Osteoblast (primary cell): ENCODE results near the gene DNAJC10. TPM values are rescaled to one million over a fixed set of nuclear protein-coding genes. Genes with fewer than 3 reads are reported as not detected.

Experiments used
- DNase-seq: peaks from one replicate; pipeline ENCODE4 v3.0.0; 2011; ENCODE audit warnings: low spot score, mixed read lengths; ENCODE audit not compliant: insufficient read length; ENCODE audit errors: missing footprints
- H2AFZ ChIP-seq: 2 replicates; pipeline ENCODE4 v1.6.0; 2011; ENCODE audit warnings: mild to moderate bottlenecking, low read length
- H3K27ac ChIP-seq: 2 replicates; pipeline ENCODE4 v1.5.1; 2011; ENCODE audit warnings: mild to moderate bottlenecking, low read depth, low read length, moderate library complexity
- H3K27me3 ChIP-seq: 2 replicates; pipeline ENCODE4 v1.6.0; 2012; ENCODE audit warnings: mild to moderate bottlenecking, control low read depth, inconsistent platforms, low read length, moderate library complexity; ENCODE audit not compliant: insufficient read depth
- H3K36me3 ChIP-seq: 2 replicates; pipeline ENCODE4 v1.5.1; 2011; ENCODE audit warnings: mild to moderate bottlenecking, low read length, control low read depth, moderate library complexity; ENCODE audit not compliant: insufficient read depth
- H3K4me1 ChIP-seq: 2 replicates; pipeline ENCODE4 v1.5.1; 2011; ENCODE audit warnings: mild to moderate bottlenecking, low read length, control low read depth, moderate library complexity; ENCODE audit not compliant: insufficient read depth
- H3K4me2 ChIP-seq: 2 replicates; pipeline ENCODE4 v1.6.0; 2011; ENCODE audit warnings: mild to moderate bottlenecking, low read length; ENCODE audit not compliant: insufficient read depth
- H3K4me3 ChIP-seq: fragments of 200-600 bp; sonication (generic); 3 replicates; pipeline ENCODE4 v1.5.1; 2012; ENCODE audit warnings: mild to moderate bottlenecking, low read length, inconsistent platforms; ENCODE audit not compliant: insufficient read depth
- H3K79me2 ChIP-seq: 2 replicates; pipeline ENCODE4 v1.6.0; 2012; ENCODE audit warnings: mild to moderate bottlenecking, low read length, control low read depth, inconsistent platforms; ENCODE audit not compliant: insufficient read depth
- H3K9me3 ChIP-seq: 2 replicates; pipeline ENCODE4 v1.5.1; 2011; ENCODE audit warnings: low read depth, low read length, control low read depth
- H4K20me1 ChIP-seq: 2 replicates; pipeline ENCODE4 v1.6.0; 2012; ENCODE audit warnings: mild to moderate bottlenecking, low read length, control low read depth; ENCODE audit not compliant: insufficient read depth
- total RNA-seq: library from RNA; depleted of rRNA; stranded (reverse); fragments of >200 nt; gene quantifications from 2 replicates; pipeline ENCODE4 v1.2.3, GENCODE V29; 2012
- TF ChIP-seq, protein P1 (sequence below): IDR thresholded peaks from 2 replicates; pipeline ENCODE4 v1.5.1; 2011; ENCODE audit warnings: mild to moderate bottlenecking, low read depth, low read length, moderate library complexity; ENCODE audit errors: extremely low read depth

Gene DNAJC10
- total RNA-seq, 1 donor: 112 TPM

DNA sequence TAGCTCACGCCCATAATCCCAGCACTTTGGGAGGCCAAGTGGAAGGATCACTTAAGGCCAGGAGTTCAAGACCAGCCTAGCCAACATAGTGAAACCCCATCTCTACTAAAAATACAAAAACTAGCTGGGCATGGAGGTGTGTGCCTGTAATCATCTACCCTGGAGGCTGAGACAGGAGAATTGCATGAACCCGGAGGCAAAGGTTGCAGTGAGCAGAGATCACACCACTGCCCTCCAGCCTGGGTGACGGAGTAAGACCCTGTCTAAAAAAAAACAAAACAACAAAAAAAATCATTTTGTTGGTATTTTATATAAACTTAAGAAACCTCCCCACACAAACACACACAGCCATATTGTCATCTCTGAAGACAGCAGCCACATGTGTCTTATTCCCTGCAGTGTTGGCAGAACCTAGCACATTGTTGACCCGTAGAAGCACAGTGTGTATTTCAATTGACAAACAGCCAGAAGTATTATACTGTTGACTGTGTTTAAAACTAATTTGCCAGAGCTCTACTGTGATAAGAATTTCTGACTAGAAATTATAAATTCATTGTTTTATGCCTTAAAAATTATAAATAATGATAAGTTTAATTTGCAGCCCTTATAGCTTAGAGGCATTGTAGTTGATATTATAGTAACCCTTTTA lies 68.1 kb downstream of the DNAJC10 start:
- TF ChIP-seq, protein P1, sequence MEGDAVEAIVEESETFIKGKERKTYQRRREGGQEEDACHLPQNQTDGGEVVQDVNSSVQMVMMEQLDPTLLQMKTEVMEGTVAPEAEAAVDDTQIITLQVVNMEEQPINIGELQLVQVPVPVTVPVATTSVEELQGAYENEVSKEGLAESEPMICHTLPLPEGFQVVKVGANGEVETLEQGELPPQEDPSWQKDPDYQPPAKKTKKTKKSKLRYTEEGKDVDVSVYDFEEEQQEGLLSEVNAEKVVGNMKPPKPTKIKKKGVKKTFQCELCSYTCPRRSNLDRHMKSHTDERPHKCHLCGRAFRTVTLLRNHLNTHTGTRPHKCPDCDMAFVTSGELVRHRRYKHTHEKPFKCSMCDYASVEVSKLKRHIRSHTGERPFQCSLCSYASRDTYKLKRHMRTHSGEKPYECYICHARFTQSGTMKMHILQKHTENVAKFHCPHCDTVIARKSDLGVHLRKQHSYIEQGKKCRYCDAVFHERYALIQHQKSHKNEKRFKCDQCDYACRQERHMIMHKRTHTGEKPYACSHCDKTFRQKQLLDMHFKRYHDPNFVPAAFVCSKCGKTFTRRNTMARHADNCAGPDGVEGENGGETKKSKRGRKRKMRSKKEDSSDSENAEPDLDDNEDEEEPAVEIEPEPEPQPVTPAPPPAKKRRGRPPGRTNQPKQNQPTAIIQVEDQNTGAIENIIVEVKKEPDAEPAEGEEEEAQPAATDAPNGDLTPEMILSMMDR: no peak

DNA sequence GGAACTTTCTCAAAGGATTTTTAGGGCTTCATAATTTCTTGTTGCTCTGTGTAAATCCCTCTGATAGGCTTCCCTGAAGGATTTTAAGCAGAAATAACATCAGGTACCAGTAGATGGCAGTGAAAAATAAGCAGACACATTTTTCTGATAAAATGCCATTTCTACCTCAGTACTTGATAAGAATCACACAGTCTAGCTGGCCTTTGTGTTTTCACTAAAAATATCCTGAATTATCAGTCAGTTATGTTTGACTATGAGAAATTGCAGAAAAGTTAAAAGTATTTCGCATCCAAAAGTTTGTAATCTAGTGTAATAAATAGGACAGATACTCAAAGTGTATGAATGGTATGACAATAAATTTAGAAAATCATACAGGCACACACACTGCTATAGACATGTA lies 68.7 kb downstream of the DNAJC10 start:
- Histone ChIP-seq H3K4me2 (no peak overlapping the region), H4K20me1 (no peaks in the 10 kb centered on the region), H2AFZ (no peak overlapping the region), H3K9me3 (no peaks in the 10 kb centered on the region), H3K4me3 (no peak overlapping the region), H3K27me3 (no peaks in the 10 kb centered on the region), H3K36me3 (peaks cover 6% of the 10 kb centered on the region), H3K4me1 (no peaks in the 10 kb centered on the region), H3K79me2 (no peaks in the 10 kb centered on the region), H3K27ac (no peak overlapping the region)
- DNase-seq: no peak
- TF ChIP-seq, protein P1: peak; percentile 56

More for the DNA sequence above, 68.1 kb downstream of the DNAJC10 start:
- no peak for DNase-seq
- Histone ChIP-seq H2AFZ (no peak overlapping the region), H3K27me3 (no peaks in the 10 kb centered on the region), H3K36me3 (peaks cover 6% of the 10 kb centered on the region), H3K4me3 (no peak overlapping the region), H3K79me2 (no peaks in the 10 kb centered on the region), H3K27ac (no peak overlapping the region), H3K4me2 (no peak overlapping the region), H4K20me1 (no peaks in the 10 kb centered on the region), H3K4me1 (no peaks in the 10 kb centered on the region), H3K9me3 (no peaks in the 10 kb centered on the region)

DNA sequence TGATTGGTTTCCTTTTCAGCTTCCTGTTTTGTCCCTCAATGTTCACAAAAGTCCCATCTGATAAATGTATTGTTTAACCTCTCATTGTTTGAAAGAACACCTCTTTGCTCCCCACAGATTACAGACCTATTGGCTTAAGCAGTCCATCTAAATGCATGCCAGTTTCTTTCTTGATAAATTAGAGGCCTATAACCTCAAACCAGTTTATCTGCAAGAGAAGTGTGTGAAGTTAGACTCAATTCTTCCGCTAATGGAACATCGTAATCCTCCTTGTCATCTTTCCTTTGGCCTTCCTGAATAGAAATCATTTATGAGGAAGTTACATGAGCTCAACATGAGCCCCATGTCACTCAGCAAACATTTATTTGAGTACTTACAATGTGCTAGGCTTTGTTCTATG lies 76.4 kb downstream of the DNAJC10 start:
- Histone ChIP-seq H3K4me2 (no peak overlapping the region), H3K27ac (no peak overlapping the region), H3K4me1 (no peaks in the 10 kb centered on the region), H3K27me3 (peaks cover 10% of the 10 kb centered on the region), H2AFZ (no peak overlapping the region), H4K20me1 (no peaks in the 10 kb centered on the region), H3K9me3 (no peaks in the 10 kb centered on the region), H3K4me3 (no peak overlapping the region), H3K36me3 (no peaks in the 10 kb centered on the region), H3K79me2 (no peaks in the 10 kb centered on the region)
- DNase-seq: no peak
- TF ChIP-seq, protein P1: no peak

DNA sequence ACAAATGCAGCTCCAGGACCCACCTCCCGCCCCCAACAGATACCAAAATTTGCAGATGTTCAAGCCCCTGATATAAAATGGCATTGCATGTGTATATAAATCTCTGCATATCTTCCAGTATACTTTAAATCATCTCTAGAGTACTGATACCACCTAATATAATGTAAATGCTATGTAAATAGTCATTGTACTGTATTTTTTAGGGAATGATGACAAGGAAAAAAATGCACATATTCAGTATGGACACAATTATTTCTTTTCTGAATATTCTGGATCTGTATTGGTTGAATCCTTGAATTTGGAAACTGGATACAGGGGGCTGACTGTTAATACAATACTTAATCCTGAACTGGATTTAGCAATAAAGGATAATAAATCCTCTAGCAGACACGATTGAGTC lies 82.7 kb downstream of the DNAJC10 start:
- no peak for DNase-seq
- no peaks in the 10 kb centered on the region for H3K4me1 ChIP-seq
- TF ChIP-seq, protein P1: no peak
- no peak overlapping the region for H2AFZ ChIP-seq
- H3K4me3 ChIP-seq: no peak overlapping the region
- H3K4me2 ChIP-seq: no peak overlapping the region
- no peaks in the 10 kb centered on the region for H4K20me1 ChIP-seq
- peaks cover 18% of the 10 kb centered on the region for H3K27me3 ChIP-seq
- no peaks in the 10 kb centered on the region for H3K9me3 ChIP-seq
- H3K27ac ChIP-seq: no peak overlapping the region
- no peaks in the 10 kb centered on the region for H3K79me2 ChIP-seq
- no peaks in the 10 kb centered on the region for H3K36me3 ChIP-seq
